Measurements from ENCODE around the gene CEACAM1.
"Not testable (repeated sequence)": the region's sequence is repeated elsewhere in the genome, so short reads cannot be mapped to it uniquely, and the experiment has no call there.

DNA sequence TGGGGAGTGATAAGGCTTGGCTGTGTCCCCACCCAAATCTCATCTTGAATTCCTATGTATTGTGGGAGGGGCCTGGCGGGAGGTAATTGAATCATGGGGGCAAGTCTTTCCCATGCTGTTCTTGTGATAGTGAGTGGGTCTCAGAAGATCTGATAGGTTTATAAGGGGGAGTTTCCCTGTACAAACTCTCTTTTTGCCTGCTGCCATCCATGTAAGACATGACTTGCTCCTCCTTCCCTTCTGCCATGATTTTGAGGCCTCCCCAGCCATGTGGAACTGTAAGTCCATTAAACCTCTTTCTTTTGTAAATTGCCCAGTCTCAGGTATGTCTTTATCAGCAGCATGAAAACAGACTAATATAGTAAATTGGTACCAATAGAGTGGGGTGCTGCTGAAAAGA lies 20.8 kb upstream of the CEACAM1 start:
- TF ChIP-seq, protein P1, sequence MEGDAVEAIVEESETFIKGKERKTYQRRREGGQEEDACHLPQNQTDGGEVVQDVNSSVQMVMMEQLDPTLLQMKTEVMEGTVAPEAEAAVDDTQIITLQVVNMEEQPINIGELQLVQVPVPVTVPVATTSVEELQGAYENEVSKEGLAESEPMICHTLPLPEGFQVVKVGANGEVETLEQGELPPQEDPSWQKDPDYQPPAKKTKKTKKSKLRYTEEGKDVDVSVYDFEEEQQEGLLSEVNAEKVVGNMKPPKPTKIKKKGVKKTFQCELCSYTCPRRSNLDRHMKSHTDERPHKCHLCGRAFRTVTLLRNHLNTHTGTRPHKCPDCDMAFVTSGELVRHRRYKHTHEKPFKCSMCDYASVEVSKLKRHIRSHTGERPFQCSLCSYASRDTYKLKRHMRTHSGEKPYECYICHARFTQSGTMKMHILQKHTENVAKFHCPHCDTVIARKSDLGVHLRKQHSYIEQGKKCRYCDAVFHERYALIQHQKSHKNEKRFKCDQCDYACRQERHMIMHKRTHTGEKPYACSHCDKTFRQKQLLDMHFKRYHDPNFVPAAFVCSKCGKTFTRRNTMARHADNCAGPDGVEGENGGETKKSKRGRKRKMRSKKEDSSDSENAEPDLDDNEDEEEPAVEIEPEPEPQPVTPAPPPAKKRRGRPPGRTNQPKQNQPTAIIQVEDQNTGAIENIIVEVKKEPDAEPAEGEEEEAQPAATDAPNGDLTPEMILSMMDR (conservative IDR thresholded peaks at IDR 0.05; ENCODE audit: low read depth, low read length), result not testable (repeated sequence)
- TF ChIP-seq EZH2 (IDR thresholded peaks at IDR 0.05; ENCODE audit: low read length, unreplicated experiment); EZH2phosphoT487 (IDR thresholded peaks at IDR 0.05; ENCODE audit: borderline replicate concordance, low read length): not testable (repeated sequence)
